H9 (cell line): Measurements from ENCODE around the gene CXorf65. TPM values are rescaled to one million over a fixed set of nuclear protein-coding genes. Genes with fewer than 3 reads are reported as not detected.

Experiments
- DNase-seq: peaks from one replicate; pipeline ENCODE4 v3.0.0-alpha.2; 2017
- H2AFZ ChIP-seq: one replicate; pipeline ENCODE4 v1.6.1; 2013; ENCODE audit warnings: mild to moderate bottlenecking, low read length, control low read depth, moderate library complexity
- H2AK5ac ChIP-seq: 2 replicates; pipeline ENCODE4 v1.6.1; 2013; ENCODE audit warnings: low read length, control low read depth, mixed read lengths; ENCODE audit not compliant: insufficient read length
- H2BK120ac ChIP-seq: one replicate; pipeline ENCODE4 v1.6.1; 2013; ENCODE audit warnings: low read depth, mild to moderate bottlenecking, low read length, control low read depth, inconsistent platforms; ENCODE audit not compliant: poor library complexity, severe bottlenecking
- H2BK12ac ChIP-seq: 2 replicates; pipeline ENCODE4 v1.6.1; 2013; ENCODE audit warnings: low read length, control low read depth, mixed read lengths, low read depth; ENCODE audit not compliant: insufficient read length
- H2BK15ac ChIP-seq: 2 replicates; pipeline ENCODE4 v1.6.1; 2013; ENCODE audit warnings: low read depth, low read length, control low read depth
- H2BK20ac ChIP-seq: one replicate; pipeline ENCODE4 v1.6.1; 2013; ENCODE audit warnings: low read depth, mild to moderate bottlenecking, low read length, control low read depth, inconsistent platforms; ENCODE audit not compliant: poor library complexity, severe bottlenecking
- H2BK5ac ChIP-seq: 2 replicates; pipeline ENCODE4 v1.6.1; 2013; ENCODE audit warnings: low read length, control low read depth, mixed read lengths; ENCODE audit not compliant: insufficient read length
- H3K14ac ChIP-seq: 2 replicates; pipeline ENCODE4 v1.6.1; 2013; ENCODE audit warnings: low read length, control low read depth; ENCODE audit not compliant: insufficient read depth
- H3K18ac ChIP-seq: 2 replicates; pipeline ENCODE4 v1.6.1; 2013; ENCODE audit warnings: low read depth, mild to moderate bottlenecking, mixed read lengths, low read length, control low read depth; ENCODE audit not compliant: insufficient read length
- H3K23ac ChIP-seq: 2 replicates; pipeline ENCODE4 v1.6.1; 2013; ENCODE audit warnings: low read length, control low read depth, mixed read lengths, low read depth; ENCODE audit not compliant: insufficient read length
- H3K23me2 ChIP-seq: 2 replicates; pipeline ENCODE4 v1.6.1; 2013; ENCODE audit warnings: low read depth, mild to moderate bottlenecking, mixed read lengths, low read length, control low read depth; ENCODE audit not compliant: insufficient read length, poor library complexity, severe bottlenecking
- H3K27ac ChIP-seq: 2 replicates; pipeline ENCODE4 v1.5.1; 2013; ENCODE audit warnings: low read length, control low read depth, mixed read lengths, low read depth; ENCODE audit not compliant: insufficient read length
- H3K27me3 ChIP-seq: 2 replicates; pipeline ENCODE4 v1.6.1; 2013; ENCODE audit warnings: low read length, control low read depth, inconsistent platforms; ENCODE audit not compliant: insufficient read depth
- H3K4ac ChIP-seq: 2 replicates; pipeline ENCODE4 v1.6.1; 2013; ENCODE audit warnings: low read depth, mild to moderate bottlenecking, control low read depth, inconsistent platforms, low read length, moderate library complexity
- H3K4me1 ChIP-seq: 2 replicates; pipeline ENCODE4 v1.6.1; 2013; ENCODE audit warnings: low read length, control low read depth, inconsistent platforms; ENCODE audit not compliant: insufficient read depth
- H3K4me2 ChIP-seq: 2 replicates; pipeline ENCODE4 v1.6.1; 2013; ENCODE audit warnings: low read length, control low read depth, mixed read lengths; ENCODE audit not compliant: insufficient read length, insufficient read depth
- H3K56ac ChIP-seq: 2 replicates; pipeline ENCODE4 v1.6.1; 2013; ENCODE audit warnings: low read depth, mild to moderate bottlenecking, mixed read lengths, low read length, control low read depth; ENCODE audit not compliant: insufficient read length
- H3K79me1 ChIP-seq: 2 replicates; pipeline ENCODE4 v1.6.1; 2013; ENCODE audit warnings: low read depth, mild to moderate bottlenecking, moderate library complexity, low read length, control low read depth, inconsistent platforms; ENCODE audit not compliant: insufficient read depth, poor library complexity, severe bottlenecking
- H3K79me2 ChIP-seq: 2 replicates; pipeline ENCODE4 v1.6.1; 2013; ENCODE audit warnings: low read length, control low read depth, inconsistent platforms; ENCODE audit not compliant: insufficient read depth
- H3K9ac ChIP-seq: 2 replicates; pipeline ENCODE4 v1.6.1; 2013; ENCODE audit warnings: low read length, control low read depth, mixed read lengths; ENCODE audit not compliant: insufficient read length; ENCODE audit errors: extremely low read depth
- H3K9me3 ChIP-seq: one replicate; pipeline ENCODE4 v1.6.1; 2013; ENCODE audit warnings: low read depth, low read length, inconsistent platforms; ENCODE audit not compliant: control insufficient read depth
- H3T11ph ChIP-seq: one replicate; pipeline ENCODE4 v1.6.1; 2013; ENCODE audit warnings: mild to moderate bottlenecking, low read length, control low read depth, inconsistent platforms
- H4K20me1 ChIP-seq: one replicate; pipeline ENCODE4 v1.6.1; 2013; ENCODE audit not compliant: control insufficient read depth, insufficient read length, insufficient read depth
- H4K5ac ChIP-seq: 2 replicates; pipeline ENCODE4 v1.6.1; 2013; ENCODE audit warnings: low read depth, mild to moderate bottlenecking, mixed read lengths, low read length, control low read depth; ENCODE audit not compliant: insufficient read length
- H4K8ac ChIP-seq: replicated peaks from 2 replicates; pipeline ENCODE4 v1.6.1; 2013; ENCODE audit warnings: low read length, control low read depth, mixed read lengths, low read depth; ENCODE audit not compliant: insufficient read length
- H4K91ac ChIP-seq: 2 replicates; pipeline ENCODE4 v1.6.1; 2013; ENCODE audit warnings: low read depth, mild to moderate bottlenecking, moderate library complexity, mixed read lengths, low read length, control low read depth; ENCODE audit not compliant: insufficient read length
- H3K27ac Mint-ChIP-seq, 3 experiments: 2 replicates in 2 of 3; 3 replicates in 1 of 3; pipeline ENCODE4 v1.8.0; 2020 to 2021; ENCODE audit warnings: mixed read lengths in 3 of 3, mild to moderate bottlenecking in 1 of 3, moderate library complexity in 1 of 3
- H3K27me3 Mint-ChIP-seq: 2 replicates; pipeline ENCODE4 v1.8.0; 2021; ENCODE audit warnings: low read depth, mild to moderate bottlenecking, moderate library complexity, mixed read lengths
- H3K36me3 Mint-ChIP-seq, 3 experiments: 2 replicates in 2 of 3; 3 replicates in 1 of 3; pipeline ENCODE4 v1.8.0; 2020 to 2021; ENCODE audit warnings: low read depth in 3 of 3, mixed read lengths in 3 of 3; ENCODE audit not compliant: insufficient read depth in 1 of 3
- H3K4me1 Mint-ChIP-seq, 2 experiments: 2 replicates each; pipeline ENCODE4 v1.8.0; 2020; ENCODE audit warnings: mixed read lengths in 2 of 2
- H3K4me3 Mint-ChIP-seq, 2 experiments: 2 replicates in 1 of 2; 3 replicates in 1 of 2; pipeline ENCODE4 v1.8.0; 2020 to 2021; ENCODE audit warnings: mild to moderate bottlenecking in 2 of 2, mixed read lengths in 2 of 2, moderate library complexity in 1 of 2
- H3K9me3 Mint-ChIP-seq, 2 experiments: 2 replicates in 1 of 2; 3 replicates in 1 of 2; pipeline ENCODE4 v1.8.0; 2020; ENCODE audit warnings: mild to moderate bottlenecking in 2 of 2, mixed read lengths in 2 of 2, moderate library complexity in 1 of 2
- CTCF ChIP-seq: fragments of 200-600 bp; sonication (generic); conservative IDR thresholded peaks from 3 replicates; pipeline ENCODE4 v1.8.0; 2021; ENCODE audit warnings: antibody characterized with exemption, mild to moderate bottlenecking
- WGBS: extraction: QIAGEN DNeasy Blood & Tissue Kit; methylation state at CpG from one replicate; pipeline ENCODE4 v1.1.7; 2013; ENCODE audit warnings: missing lambda C conversion rate, low lambda C conversion rate, mixed read lengths; ENCODE audit not compliant: insufficient read length; ENCODE audit errors: extremely low coverage; 5-methylcytosine and 5-hydroxymethylcytosine counted together
- total RNA-seq: library from RNA; stranded (reverse); gene quantifications from 2 replicates; pipeline ENCODE4 v1.2.1, GENCODE V29; 2021

CXorf65 gene
- total RNA-seq, 1 experiment from 2014 or later, result not detected

GRCh38 chrX:71107245-71107644, 705 bp upstream of the CXorf65 start:
- H2BK5ac ChIP-seq, result no peak overlapping the region
- no CpG with 5 or more reads among the region's 4 CpGs for WGBS
- no peak for TF ChIP-seq CTCF
- H4K91ac ChIP-seq, result no peak overlapping the region
- H2BK20ac ChIP-seq, result no peak overlapping the region
- H4K20me1 ChIP-seq, result no peaks in the 10 kb centered on the region
- H2BK12ac ChIP-seq, result no peak overlapping the region
- no peak for DNase-seq
- no peaks in the 10 kb centered on the region for H3K27me3 ChIP-seq
- H3T11ph ChIP-seq, result no peak overlapping the region
- no peak overlapping the region for H3K4me3 Mint-ChIP-seq
- no peak overlapping the region for H2BK120ac ChIP-seq
- H3K9me3 Mint-ChIP-seq, result peaks cover 80 to 86% of the 10 kb centered on the region in 2 experiments
- H3K27me3 Mint-ChIP-seq, result peaks cover 58% of the 10 kb centered on the region
- H3K4me2 ChIP-seq, result no peak overlapping the region
- H3K23ac ChIP-seq, result no peak overlapping the region
- no peak overlapping the region for H3K18ac ChIP-seq
- no peak overlapping the region for H4K5ac ChIP-seq
- H3K4me1 ChIP-seq, result peaks cover 5% of the 10 kb centered on the region; the same call in 1 of the 2 replicates
- no peak overlapping the region for H3K27ac Mint-ChIP-seq
- peaks cover 2 to 8% (median 5%) of the 10 kb centered on the region in 3 experiments; a peak in 3 of 7 replicates for H3K36me3 Mint-ChIP-seq
- H4K8ac ChIP-seq, result no peak overlapping the region
- H3K23me2 ChIP-seq, result no peaks in the 10 kb centered on the region
- H3K9me3 ChIP-seq, result peaks cover 20% of the 10 kb centered on the region
- H2AK5ac ChIP-seq, result no peak overlapping the region
- no peak overlapping the region for H2BK15ac ChIP-seq
- H3K14ac ChIP-seq, result no peak overlapping the region
- no peak overlapping the region for H3K56ac ChIP-seq
- H3K79me2 ChIP-seq, result no peaks in the 10 kb centered on the region
- H3K4ac ChIP-seq, result no peak overlapping the region
- peaks cover 20 to 39% of the 10 kb centered on the region in 2 experiments for H3K4me1 Mint-ChIP-seq
- H3K9ac ChIP-seq, result no peak overlapping the region
- no peak overlapping the region for H3K27ac ChIP-seq
- no peaks in the 10 kb centered on the region for H3K79me1 ChIP-seq
- no peak overlapping the region for H2AFZ ChIP-seq
